GM18870 (cell line): ENCODE measurements around the gene NXF2B.
"Not testable (repeated sequence)": the region's sequence is repeated elsewhere in the genome, so short reads cannot be mapped to it uniquely, and the experiment has no call there.

Source experiments
- ATAC-seq: cut with Tn5 transposase; IDR thresholded peaks from one replicate; pipeline ENCODE4 v1.9.1; 2021; ENCODE audit warnings: moderate library complexity; ENCODE audit not compliant: unreplicated experiment

NXF2B gene, protein sequence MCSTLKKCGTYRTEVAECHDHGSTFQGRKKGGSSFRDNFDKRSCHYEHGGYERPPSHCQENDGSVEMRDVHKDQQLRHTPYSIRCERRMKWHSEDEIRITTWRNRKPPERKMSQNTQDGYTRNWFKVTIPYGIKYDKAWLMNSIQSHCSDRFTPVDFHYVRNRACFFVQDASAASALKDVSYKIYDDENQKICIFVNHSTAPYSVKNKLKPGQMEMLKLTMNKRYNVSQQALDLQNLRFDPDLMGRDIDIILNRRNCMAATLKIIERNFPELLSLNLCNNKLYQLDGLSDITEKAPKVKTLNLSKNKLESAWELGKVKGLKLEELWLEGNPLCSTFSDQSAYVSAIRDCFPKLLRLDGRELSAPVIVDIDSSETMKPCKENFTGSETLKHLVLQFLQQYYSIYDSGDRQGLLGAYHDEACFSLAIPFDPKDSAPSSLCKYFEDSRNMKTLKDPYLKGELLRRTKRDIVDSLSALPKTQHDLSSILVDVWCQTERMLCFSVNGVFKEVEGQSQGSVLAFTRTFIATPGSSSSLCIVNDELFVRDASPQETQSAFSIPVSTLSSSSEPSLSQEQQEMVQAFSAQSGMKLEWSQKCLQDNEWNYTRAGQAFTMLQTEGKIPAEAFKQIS

DNA sequence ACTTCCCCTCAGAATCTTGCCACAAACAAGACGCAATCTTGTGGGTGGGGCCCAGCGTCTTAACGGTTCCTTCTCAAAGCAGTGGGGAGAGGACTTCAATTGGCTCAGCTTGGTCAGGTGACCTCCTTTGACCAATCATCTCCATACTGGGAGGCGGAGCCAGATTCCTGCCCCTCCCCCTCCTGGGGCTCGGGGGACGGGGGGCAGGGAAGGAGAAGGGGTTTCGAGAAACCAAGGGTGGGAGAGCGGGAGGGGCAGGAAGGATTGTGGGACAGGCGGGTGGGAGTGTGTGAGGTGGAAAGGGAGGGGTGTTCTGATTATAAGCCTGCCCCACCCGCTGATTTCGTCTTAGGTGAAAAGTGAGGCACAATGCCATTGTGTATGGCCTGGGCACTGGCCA is at the start of gene NXF2B:
Gene NXF2B, minus strand, starts transcription at position 101 of the 400 bp plus-strand sequence. CDS start 59,972 bp downstream, outside the sequence.
- not testable (repeated sequence) for ATAC-seq

DNA sequence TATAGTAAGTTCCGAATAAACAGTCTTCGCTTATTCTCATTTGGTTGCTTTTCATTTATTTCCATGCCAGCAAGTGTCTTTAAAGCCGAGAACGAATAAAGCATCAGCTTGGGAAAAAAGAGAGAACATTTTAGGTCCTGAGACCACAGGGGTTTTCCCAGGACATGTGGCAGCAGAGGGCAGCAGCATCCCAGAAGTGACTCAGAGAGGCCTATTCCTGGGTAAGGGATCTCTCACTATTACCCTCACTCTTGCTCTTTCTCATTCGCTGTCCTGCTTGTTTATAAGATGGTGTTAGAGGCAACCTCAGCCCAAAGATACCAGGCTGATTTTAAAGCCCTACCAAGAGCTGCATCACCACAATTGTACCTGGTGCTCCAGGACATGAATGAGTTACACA is 39.0 kb upstream of the NXF2B start:
- ATAC-seq = not testable (repeated sequence)

DNA sequence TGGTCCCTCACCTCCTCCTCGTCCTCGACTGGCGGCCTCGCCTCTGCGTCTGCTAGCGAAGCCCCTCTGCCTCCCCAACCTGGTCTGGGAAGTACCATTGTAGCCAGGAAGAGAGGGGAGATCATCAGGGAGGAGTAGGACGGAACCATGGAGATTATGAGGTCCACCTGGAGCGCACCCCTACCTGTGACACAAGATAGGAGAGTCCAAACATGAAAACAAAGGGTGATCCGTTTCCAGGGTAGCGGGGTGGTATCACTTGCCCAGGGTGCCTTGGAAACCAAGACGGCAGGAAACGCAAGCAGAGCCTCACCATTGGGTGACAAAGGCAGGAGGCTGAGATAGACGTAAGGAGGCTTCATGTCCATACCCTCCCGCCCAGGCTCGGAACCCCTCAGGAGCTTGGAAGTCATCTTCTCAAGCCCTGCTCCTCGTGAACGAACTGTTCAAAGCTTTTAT is 32.0 kb upstream of the NXF2B start, which contains the start of gene TCP11X2:
Gene TCP11X2, minus strand, starts transcription at position 51 of the 459 bp plus-strand sequence.
- ATAC-seq = not testable (repeated sequence)

DNA sequence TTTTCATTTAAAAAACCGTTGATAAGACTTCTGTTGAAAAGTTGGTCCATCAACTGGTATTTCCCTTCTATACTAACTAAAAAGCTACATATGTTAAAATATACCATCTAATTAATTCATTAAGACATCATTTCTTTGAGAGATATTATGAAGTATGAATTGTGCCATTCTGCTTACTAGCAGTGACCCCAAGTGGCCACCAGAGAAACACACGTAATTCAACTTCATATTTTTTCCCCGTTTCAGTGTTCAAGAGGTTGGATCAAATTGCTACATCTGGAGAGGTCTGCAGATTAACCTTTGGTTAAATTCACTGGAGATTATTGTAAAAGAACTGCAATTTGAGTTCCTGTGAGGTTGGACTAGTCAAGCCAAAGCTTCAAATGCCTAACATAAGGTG is 30.4 kb upstream of the NXF2B start:
- not testable (repeated sequence) for ATAC-seq

DNA sequence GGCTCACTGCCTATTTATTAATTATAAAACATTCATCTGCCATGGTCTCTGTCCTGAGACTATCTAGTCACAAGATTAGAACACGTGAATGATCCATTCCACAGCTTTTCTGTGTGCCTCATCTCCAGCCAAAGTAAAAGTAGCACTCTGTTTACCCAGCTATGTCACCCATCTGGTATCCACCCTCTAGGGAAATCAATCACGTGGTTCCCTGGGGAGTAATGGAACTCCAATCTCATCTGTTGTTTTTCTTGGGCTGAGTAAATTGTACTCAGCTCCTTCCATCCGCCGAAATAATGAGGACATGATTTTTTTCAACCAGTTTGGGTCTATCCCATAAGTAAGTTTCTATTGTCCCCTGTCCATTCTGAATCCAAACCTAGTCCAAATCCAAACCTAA is 18.8 kb upstream of the NXF2B start:
- ATAC-seq = not testable (repeated sequence)

DNA sequence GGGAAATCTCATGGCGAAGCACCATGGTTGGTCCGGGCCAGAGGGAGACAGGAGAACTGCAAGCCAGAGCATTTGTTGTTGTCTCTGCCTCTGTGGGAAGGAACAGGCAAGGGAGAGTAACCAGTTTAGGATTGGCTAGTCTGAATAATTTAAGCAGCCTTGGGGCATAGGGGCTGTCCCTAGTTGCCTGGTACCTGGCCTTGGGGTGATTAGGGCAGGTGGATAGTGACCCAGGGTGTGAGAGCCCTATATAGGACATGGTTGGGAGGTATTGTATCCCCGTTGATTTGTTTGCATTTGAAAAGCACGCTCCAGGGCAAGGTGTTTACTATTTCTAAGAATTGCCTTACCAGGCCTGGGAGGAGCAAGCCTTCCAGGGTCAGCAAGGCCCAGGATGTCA is 25.3 kb downstream of the NXF2B start:
- ATAC-seq = not testable (repeated sequence)

DNA sequence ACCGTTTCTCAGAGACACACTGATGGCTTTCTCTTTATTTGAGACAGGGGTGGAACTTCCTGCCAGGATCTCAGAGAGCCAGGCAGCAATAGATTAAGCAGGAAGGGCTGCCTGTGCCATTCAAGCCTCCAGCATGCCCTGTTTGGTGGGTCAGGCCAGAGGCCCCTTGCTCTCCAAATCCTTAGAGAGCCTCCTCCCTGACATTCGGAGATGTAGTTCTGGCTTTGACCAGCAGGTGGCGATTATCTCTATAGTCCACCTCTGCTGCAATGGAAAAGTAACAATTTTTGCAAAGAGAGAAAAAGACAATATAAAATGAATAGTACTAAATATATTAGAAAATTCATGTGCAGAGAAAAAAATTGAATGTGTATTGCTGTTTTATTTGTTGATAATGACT is 93.9 kb downstream of the NXF2B start:
- ATAC-seq = no peak

DNA sequence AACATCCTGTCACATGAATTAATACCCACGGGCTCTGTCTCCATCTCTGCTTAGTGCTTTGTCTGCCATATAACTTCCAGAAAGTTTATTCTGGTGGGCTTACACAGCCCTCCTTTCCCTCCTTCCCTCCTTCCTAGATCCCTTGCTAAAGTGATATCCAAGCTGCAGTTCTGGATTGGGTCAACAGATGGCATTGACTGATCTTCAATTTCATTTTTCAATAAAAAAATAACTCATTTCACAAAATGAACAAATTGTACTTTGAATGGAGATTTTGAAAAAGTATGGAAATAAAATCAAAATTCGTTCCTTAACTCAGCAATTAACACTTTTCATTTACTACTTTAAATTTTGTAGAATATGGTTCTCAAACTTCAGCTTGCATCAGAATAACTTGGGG is 97.9 kb downstream of the NXF2B start:
- no peak for ATAC-seq

DNA sequence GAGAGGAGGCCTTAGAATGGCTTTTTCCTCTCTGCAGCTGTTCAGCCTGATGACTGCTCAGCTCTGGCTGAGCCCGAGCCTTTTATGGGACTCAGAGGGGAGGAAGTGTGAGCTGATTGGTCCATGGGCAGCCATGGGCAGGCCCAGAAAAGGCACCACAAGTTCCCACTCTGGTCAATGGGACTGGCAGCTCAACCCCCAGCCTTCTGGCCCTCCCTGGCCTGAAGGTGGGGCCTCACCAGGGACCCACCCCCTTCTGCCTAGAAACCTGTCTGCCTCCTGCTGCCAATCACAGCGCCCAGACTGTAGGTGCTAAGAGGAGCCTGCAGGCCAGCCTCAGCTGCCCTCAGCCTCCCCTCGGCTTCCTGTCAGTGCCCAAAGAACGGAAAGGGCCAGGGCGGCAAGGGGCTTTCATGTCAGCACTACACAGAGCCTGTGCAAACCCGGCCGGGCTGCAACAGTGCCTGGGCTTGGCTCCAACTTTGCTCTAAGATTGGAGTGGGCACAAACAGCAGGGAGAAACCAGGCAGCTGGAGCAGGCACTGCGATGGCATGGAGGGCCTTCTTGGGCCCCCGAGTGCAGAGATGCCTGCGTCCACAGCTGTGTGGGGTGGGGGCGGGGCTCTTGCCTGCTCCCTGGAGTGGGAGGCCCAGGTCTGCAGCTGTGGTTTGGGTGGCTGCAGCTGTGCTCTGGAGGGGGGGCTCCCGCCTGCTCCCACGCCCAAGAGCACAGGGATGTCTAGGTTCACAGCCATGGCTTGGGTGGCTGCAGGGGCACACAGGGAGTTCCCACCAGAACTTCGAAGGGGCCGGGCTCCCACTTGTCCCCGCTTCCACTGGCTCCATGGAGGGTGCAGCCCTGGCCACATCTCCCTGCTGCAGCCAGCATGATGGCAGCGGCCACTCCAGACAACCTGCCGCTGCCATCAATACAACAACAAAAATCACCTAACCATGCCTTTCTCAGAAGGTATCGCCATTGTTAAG is 100.2 kb downstream of the NXF2B start:
- no peak for ATAC-seq

DNA sequence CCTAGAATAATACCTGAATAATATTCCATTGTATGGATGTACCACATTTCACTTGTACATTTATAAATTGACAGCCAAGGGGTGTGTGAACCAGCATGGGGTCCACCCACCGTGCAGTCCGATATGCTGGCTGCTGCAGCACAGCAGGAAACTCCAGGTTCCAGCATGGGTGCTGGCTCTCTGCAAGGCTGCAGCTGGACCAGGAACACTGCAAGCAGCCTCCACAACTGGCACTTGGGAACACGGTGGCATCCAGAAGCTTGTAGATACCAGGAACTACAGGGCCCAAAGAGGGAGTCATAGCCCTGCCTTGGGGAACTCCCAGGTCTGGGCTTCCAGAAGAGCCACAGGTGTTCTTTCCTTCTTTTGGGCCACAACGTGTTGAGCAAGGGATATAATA is 101.6 kb downstream of the NXF2B start:
- ATAC-seq = no peak
